ACC112 (cell line): ENCODE data around the gene MYH13.

Source experiments
- H2AFZ ChIP-seq: fragments of 200-600 bp; sonication (generic); one replicate; pipeline ENCODE4 v1.6.0; 2017; ENCODE audit warnings: antibody characterized with exemption, low read length; ENCODE audit not compliant: unreplicated experiment
- H3K27ac ChIP-seq: fragments of 200-600 bp; sonication (generic); 2 replicates; pipeline ENCODE4 v1.5.1; 2014; ENCODE audit warnings: low read depth, mild to moderate bottlenecking, antibody characterized with exemption, low read length, moderate library complexity
- H3K27me3 ChIP-seq: fragments of 200-600 bp; sonication (generic); 2 replicates; pipeline ENCODE4 v1.6.1; 2014; ENCODE audit warnings: mild to moderate bottlenecking, antibody characterized with exemption, low read length, moderate library complexity, mixed read lengths; ENCODE audit not compliant: insufficient read depth
- H3K36me3 ChIP-seq: fragments of 200-600 bp; sonication (generic); 2 replicates; pipeline ENCODE4 v1.6.1; 2016; ENCODE audit warnings: mild to moderate bottlenecking, antibody characterized with exemption, low read length, moderate library complexity, mixed read lengths; ENCODE audit not compliant: insufficient read depth
- H3K4me1 ChIP-seq: fragments of 200-600 bp; sonication (generic); one replicate; pipeline ENCODE4 v1.6.1; 2016; ENCODE audit warnings: low read length, mixed read lengths; ENCODE audit not compliant: insufficient read depth, unreplicated experiment, control insufficient read depth
- H3K4me3 ChIP-seq: fragments of 200-600 bp; sonication (generic); 2 replicates; pipeline ENCODE4 v1.5.1; 2014; ENCODE audit warnings: mild to moderate bottlenecking, low read depth, low read length
- H3K79me2 ChIP-seq: fragments of 200-600 bp; sonication (generic); one replicate; pipeline ENCODE4 v1.6.0; 2016; ENCODE audit warnings: low read length; ENCODE audit not compliant: control insufficient read depth, unreplicated experiment, insufficient read depth

Gene MYH13

DNA sequence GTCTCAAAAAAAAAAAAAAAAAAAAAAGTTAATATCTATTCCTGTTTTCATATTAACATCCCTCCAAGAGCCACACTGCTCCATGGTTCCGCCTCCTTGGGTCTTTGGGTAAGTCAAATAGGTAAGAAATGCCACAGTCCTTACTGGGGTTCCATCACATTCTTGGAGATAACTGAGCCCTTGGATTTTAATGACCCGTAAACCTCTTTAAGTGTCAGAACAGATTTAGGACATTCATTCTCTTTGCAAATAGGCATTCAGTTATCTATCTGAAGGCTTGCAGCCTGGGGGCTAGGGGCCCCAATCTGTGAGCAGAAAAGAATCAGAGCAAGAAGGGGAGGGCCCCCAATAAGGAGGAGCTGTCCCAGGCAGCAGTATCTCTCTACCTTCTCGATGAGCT, 28.0 kb downstream of the MYH13 start:
- H3K4me1 ChIP-seq, result no peaks in the 10 kb centered on the region
- H3K79me2 ChIP-seq, result no peaks in the 10 kb centered on the region
- no peaks in the 10 kb centered on the region for H3K36me3 ChIP-seq
- H2AFZ ChIP-seq, result no peak overlapping the region
- no peaks in the 10 kb centered on the region for H3K27me3 ChIP-seq
- H3K27ac ChIP-seq, result no peak overlapping the region
- H3K4me3 ChIP-seq, result no peak overlapping the region

GRCh38 chr17:10339051-10339450, 33.8 kb downstream of the MYH13 start:
- Histone ChIP-seq H3K27me3 (no peaks in the 10 kb centered on the region), H3K27ac (no peak overlapping the region), H2AFZ (no peak overlapping the region), H3K79me2 (no peaks in the 10 kb centered on the region), H3K4me1 (no peaks in the 10 kb centered on the region), H3K4me3 (no peak overlapping the region), H3K36me3 (no peaks in the 10 kb centered on the region)

DNA sequence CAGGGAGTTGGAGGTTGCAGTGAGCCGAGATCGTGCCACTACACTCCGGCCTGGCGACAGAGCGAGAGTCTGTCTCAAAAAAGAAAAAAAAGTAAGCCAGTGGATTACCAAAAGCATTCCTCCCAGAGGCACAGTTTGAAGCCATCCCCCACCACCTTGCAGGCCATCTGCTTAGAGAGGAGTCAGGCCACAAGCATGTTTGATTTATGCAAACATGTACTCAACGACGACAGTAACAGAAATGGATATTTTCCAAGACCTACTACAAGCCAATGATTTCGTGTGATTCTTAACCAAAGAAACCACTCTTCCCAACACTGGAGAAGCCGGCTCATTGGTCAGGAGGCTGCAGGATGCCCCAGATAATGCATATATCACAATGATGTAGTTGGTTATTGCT, 34.8 kb downstream of the MYH13 start:
- Histone ChIP-seq H3K36me3 (no peaks in the 10 kb centered on the region), H3K4me3 (no peak overlapping the region), H3K27me3 (no peaks in the 10 kb centered on the region), H3K4me1 (no peaks in the 10 kb centered on the region), H3K27ac (no peak overlapping the region), H3K79me2 (no peaks in the 10 kb centered on the region), H2AFZ (no peak overlapping the region)

DNA sequence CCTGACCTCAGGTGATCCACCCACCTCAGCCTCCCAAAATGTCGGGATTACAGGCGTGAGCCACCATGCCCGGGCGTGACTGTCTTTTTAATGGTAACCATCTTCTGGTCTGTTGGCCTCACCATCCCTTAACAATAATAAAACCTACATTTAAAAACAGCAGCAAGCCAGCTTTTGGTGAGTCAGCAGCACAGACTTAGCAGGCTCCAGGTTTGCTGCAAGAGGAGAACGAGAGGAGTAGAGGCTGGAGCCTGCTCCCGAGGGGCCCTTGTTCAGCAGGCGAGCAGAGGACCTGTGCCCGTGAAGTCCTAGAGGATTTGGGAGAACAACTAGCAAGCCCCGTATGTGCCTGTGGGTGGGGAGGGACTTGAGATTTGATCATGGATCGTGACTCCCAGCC, 35.7 kb downstream of the MYH13 start:
- Histone ChIP-seq H3K27ac (no peak overlapping the region), H3K27me3 (no peaks in the 10 kb centered on the region), H2AFZ (no peak overlapping the region), H3K4me1 (no peaks in the 10 kb centered on the region), H3K79me2 (no peaks in the 10 kb centered on the region), H3K36me3 (no peaks in the 10 kb centered on the region), H3K4me3 (no peak overlapping the region)

- no peak overlapping the region for H2AFZ ChIP-seq
- H3K36me3 ChIP-seq, result no peaks in the 10 kb centered on the region
- no peaks in the 10 kb centered on the region for H3K27me3 ChIP-seq
- H3K4me1 ChIP-seq, result no peaks in the 10 kb centered on the region
- H3K27ac ChIP-seq, result no peak overlapping the region
- H3K4me3 ChIP-seq, result no peak overlapping the region
- H3K79me2 ChIP-seq, result no peaks in the 10 kb centered on the region
Measured at GRCh38 chr17:10336393-10336792, 36.4 kb downstream of the MYH13 start.

- no peak overlapping the region for H3K27ac ChIP-seq
- no peaks in the 10 kb centered on the region for H3K79me2 ChIP-seq
- H3K4me1 ChIP-seq, result no peaks in the 10 kb centered on the region
- no peaks in the 10 kb centered on the region for H3K36me3 ChIP-seq
- H3K27me3 ChIP-seq, result no peaks in the 10 kb centered on the region
- H3K4me3 ChIP-seq, result no peak overlapping the region
- no peak overlapping the region for H2AFZ ChIP-seq
Measured at GRCh38 chr17:10332515-10332914, 40.3 kb downstream of the MYH13 start.

- Histone ChIP-seq H3K27ac (no peak overlapping the region), H3K4me1 (no peaks in the 10 kb centered on the region), H3K36me3 (no peaks in the 10 kb centered on the region), H3K27me3 (no peaks in the 10 kb centered on the region), H3K79me2 (no peaks in the 10 kb centered on the region), H3K4me3 (no peak overlapping the region), H2AFZ (no peak overlapping the region)
Measured at GRCh38 chr17:10328971-10329923, 43.6 kb downstream of the MYH13 start.

DNA sequence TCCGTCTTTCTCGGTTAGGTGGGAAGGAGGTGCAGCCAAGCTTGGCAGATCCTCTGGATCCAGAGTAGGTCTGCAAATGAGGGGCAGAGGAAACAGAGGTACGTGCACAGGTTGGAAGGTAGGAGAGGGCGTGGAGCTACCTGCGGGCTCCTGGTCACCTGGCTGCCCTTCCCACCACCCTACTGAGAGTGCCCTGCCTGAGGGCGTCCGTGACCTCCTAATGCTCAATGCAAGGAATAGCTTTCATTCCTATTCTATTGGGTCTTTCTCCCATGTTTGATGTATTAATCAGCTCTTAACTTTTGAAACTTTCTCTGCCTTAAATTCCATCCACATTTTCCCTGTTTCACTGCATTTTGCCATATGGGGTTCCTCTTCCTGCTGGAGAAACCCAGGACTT, 44.6 kb downstream of the MYH13 start:
- no peaks in the 10 kb centered on the region for H3K79me2 ChIP-seq
- no peaks in the 10 kb centered on the region for H3K36me3 ChIP-seq
- no peaks in the 10 kb centered on the region for H3K4me1 ChIP-seq
- H2AFZ ChIP-seq, result no peak overlapping the region
- no peaks in the 10 kb centered on the region for H3K27me3 ChIP-seq
- no peak overlapping the region for H3K27ac ChIP-seq
- H3K4me3 ChIP-seq, result no peak overlapping the region

DNA sequence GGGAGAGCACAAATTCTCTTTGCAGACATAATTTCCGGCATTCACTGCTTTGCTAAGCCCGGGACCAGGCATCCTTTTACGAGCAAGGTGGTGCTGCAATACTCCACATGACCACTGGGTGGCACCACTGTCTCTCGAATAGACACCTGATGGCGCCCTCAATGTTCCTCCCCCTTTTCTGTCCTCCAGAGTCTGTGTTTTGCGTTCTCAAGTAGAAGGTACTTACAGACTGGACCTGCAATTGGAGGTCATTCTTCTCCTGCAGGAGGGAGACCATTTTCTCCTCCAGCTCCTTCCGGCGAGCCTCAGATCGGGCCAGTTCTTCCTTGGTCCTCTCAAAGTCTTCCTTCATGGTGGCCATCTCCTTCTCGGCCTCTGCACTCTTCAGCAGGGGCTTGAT, 45.2 kb downstream of the MYH13 start:
- H3K36me3 ChIP-seq, result no peaks in the 10 kb centered on the region
- no peaks in the 10 kb centered on the region for H3K79me2 ChIP-seq
- H2AFZ ChIP-seq, result no peak overlapping the region
- H3K27ac ChIP-seq, result no peak overlapping the region
- no peak overlapping the region for H3K4me3 ChIP-seq
- H3K4me1 ChIP-seq, result no peaks in the 10 kb centered on the region
- H3K27me3 ChIP-seq, result no peaks in the 10 kb centered on the region

DNA sequence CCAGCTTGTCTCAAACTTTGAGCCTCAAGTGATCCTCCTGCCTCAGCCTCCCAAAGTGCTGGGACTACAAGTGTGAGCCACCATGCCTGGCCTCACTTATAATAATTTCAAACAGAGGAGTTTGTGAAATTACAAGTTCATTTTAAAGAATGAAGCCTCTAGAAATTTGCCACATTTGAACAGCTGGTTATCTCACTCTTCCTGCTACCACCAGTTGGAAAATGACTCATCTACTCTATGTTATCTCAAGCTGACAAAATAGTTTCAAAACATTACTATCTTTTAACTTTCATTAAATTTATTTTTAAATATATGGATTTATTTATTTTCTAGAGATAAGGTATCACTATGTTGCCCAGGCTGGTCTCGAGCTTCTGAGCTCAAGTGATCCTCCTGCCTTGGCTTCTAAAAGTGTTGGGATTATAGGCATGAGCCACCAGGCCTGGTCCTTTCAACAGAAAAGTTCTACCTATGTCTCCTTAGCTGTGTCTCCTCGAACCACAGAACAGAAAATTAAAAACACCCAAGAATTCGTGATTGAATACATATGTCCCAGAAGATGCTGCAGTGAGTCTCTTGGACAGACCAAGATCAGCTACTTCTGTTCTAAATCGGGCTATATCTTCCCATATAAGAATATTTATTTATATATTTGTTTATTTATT, 47.6 kb downstream of the MYH13 start:
- Histone ChIP-seq H3K36me3 (no peaks in the 10 kb centered on the region), H3K4me3 (no peak overlapping the region), H3K27ac (no peak overlapping the region), H2AFZ (no peak overlapping the region), H3K27me3 (no peaks in the 10 kb centered on the region), H3K79me2 (no peaks in the 10 kb centered on the region), H3K4me1 (no peaks in the 10 kb centered on the region)
